DOHH2 (cell line): ENCODE data around the gene VAV2.
A peak's percentile ranks its signal among the peaks of the same experiment; 100 is the strongest.

Source experiments
- H3F3A ChIP-seq: fragments of 200-600 bp; sonication (generic), shearing (Covaris generic); 2 replicates; pipeline ENCODE4 v1.6.0; 2016; ENCODE audit warnings: antibody characterized with exemption, mild to moderate bottlenecking; ENCODE audit not compliant: control insufficient read depth, insufficient read depth
- H3K27ac ChIP-seq: fragments of 200-600 bp; sonication (generic); 2 replicates; pipeline ENCODE4 v1.5.1; 2014; ENCODE audit warnings: low read depth, mild to moderate bottlenecking, low read length, moderate library complexity
- H3K27me3 ChIP-seq: fragments of 200-600 bp; sonication (generic); 2 replicates; pipeline ENCODE4 v1.6.1; 2014; ENCODE audit warnings: mild to moderate bottlenecking, low read length, mixed read lengths; ENCODE audit not compliant: control insufficient read depth
- H3K36me3 ChIP-seq: fragments of 200-600 bp; sonication (generic); 2 replicates; pipeline ENCODE4 v1.6.1; 2014; ENCODE audit warnings: mild to moderate bottlenecking, low read length, moderate library complexity, mixed read lengths; ENCODE audit not compliant: control insufficient read depth
- H3K4me1 ChIP-seq: fragments of 200-600 bp; sonication (generic); 2 replicates; pipeline ENCODE4 v1.6.1; 2014; ENCODE audit warnings: mild to moderate bottlenecking, low read length, mixed read lengths; ENCODE audit not compliant: control insufficient read depth
- H3K4me2 ChIP-seq: fragments of 200-600 bp; sonication (generic); 2 replicates; pipeline ENCODE4 v1.6.0; 2014; ENCODE audit warnings: mild to moderate bottlenecking, low read length, moderate library complexity
- H3K4me3 ChIP-seq: fragments of 200-600 bp; sonication (generic); 2 replicates; pipeline ENCODE4 v1.5.1; 2014; ENCODE audit warnings: mild to moderate bottlenecking, low read length, mixed read lengths
- H3K79me2 ChIP-seq: fragments of 200-600 bp; sonication (generic); 2 replicates; pipeline ENCODE4 v1.6.1; 2014; ENCODE audit warnings: mild to moderate bottlenecking, low read length, mixed read lengths; ENCODE audit not compliant: control insufficient read depth
- H3K9me2 ChIP-seq: fragments of 200-600 bp; sonication (generic); replicated peaks from 2 replicates; pipeline ENCODE4 v1.6.1; 2014; ENCODE audit warnings: mild to moderate bottlenecking, low read length, mixed read lengths; ENCODE audit not compliant: control insufficient read depth
- H3K9me3 ChIP-seq: fragments of 200-600 bp; sonication (generic); 2 replicates; pipeline ENCODE4 v1.6.1; 2014; ENCODE audit warnings: antibody characterized with exemption, low read length, mixed read lengths; ENCODE audit not compliant: control insufficient read depth, insufficient read depth
- H4K20me1 ChIP-seq: fragments of 200-600 bp; sonication (generic); 2 replicates; pipeline ENCODE4 v1.6.0; 2014; ENCODE audit warnings: low read depth, mild to moderate bottlenecking, antibody characterized with exemption, low read length, moderate library complexity; ENCODE audit not compliant: control insufficient read depth, insufficient read depth
- EZH2phosphoT487 ChIP-seq: fragments of 200-600 bp; sonication (generic); IDR thresholded peaks from 2 replicates; pipeline ENCODE4 v1.6.1; 2017; ENCODE audit warnings: borderline replicate concordance, mild to moderate bottlenecking, antibody characterized with exemption, low read length, moderate library complexity, mixed read lengths
- TF ChIP-seq, protein P1 (sequence below): fragments of 200-600 bp; sonication (generic); IDR thresholded peaks from one replicate; pipeline ENCODE4 v1.5.1; 2014; ENCODE audit warnings: antibody characterized with exemption, mild to moderate bottlenecking, low read depth, low read length; ENCODE audit not compliant: poor library complexity, severe bottlenecking

The VAV2 gene

DNA sequence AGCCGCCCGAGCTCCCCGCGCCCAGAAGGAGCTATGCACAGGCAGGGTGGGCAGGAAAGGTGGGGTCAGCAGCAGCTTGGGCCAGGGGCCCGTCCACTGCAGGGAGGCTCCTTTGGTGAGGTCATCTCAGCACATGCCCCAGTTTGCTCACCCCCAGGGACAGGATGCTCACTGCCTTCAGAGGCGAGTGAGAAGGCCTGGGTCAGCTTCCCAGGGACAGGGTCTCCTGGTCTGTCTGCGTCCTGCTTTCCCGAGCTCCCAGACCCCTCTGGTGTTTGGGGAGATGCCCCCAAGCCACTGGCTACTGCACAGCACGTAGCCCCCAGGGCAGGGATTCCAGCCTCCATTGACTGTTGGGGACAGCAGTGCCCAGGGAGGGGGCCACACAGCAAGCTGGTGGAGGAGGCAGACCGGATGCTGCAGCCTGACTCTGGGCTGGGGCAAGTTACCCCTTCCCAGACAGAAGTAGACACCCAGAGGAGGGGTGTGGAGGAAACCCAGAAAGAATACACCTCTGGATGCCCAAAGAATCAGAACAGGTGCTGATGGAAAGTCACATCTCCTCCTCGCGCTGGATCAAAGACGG, 253.4 kb downstream of the VAV2 start:
- H3K4me1 ChIP-seq, result peaks cover 26% of the 10 kb centered on the region
- no peaks in the 10 kb centered on the region for H3K9me2 ChIP-seq
- no peak overlapping the region; the same call in 1 of the 2 replicates for H3K4me3 ChIP-seq
- H3K36me3 ChIP-seq, result no peaks in the 10 kb centered on the region
- H3K27me3 ChIP-seq, result peaks cover 41% of the 10 kb centered on the region
- H3K27ac ChIP-seq, result no peak overlapping the region
- H3K9me3 ChIP-seq, result no peaks in the 10 kb centered on the region
- 0 out of 2 replicates have a peak, but pooled peaks cover 3% of the 10 kb centered on the region for H4K20me1 ChIP-seq
- no peaks in the 10 kb centered on the region for H3K79me2 ChIP-seq
- H3K4me2 ChIP-seq, result peak overlapping the region; percentile 63
- H3F3A ChIP-seq, result no peaks in the 10 kb centered on the region
- no peak for TF ChIP-seq EZH2phosphoT487
- TF ChIP-seq, protein P1, sequence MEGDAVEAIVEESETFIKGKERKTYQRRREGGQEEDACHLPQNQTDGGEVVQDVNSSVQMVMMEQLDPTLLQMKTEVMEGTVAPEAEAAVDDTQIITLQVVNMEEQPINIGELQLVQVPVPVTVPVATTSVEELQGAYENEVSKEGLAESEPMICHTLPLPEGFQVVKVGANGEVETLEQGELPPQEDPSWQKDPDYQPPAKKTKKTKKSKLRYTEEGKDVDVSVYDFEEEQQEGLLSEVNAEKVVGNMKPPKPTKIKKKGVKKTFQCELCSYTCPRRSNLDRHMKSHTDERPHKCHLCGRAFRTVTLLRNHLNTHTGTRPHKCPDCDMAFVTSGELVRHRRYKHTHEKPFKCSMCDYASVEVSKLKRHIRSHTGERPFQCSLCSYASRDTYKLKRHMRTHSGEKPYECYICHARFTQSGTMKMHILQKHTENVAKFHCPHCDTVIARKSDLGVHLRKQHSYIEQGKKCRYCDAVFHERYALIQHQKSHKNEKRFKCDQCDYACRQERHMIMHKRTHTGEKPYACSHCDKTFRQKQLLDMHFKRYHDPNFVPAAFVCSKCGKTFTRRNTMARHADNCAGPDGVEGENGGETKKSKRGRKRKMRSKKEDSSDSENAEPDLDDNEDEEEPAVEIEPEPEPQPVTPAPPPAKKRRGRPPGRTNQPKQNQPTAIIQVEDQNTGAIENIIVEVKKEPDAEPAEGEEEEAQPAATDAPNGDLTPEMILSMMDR, result no peak

DNA sequence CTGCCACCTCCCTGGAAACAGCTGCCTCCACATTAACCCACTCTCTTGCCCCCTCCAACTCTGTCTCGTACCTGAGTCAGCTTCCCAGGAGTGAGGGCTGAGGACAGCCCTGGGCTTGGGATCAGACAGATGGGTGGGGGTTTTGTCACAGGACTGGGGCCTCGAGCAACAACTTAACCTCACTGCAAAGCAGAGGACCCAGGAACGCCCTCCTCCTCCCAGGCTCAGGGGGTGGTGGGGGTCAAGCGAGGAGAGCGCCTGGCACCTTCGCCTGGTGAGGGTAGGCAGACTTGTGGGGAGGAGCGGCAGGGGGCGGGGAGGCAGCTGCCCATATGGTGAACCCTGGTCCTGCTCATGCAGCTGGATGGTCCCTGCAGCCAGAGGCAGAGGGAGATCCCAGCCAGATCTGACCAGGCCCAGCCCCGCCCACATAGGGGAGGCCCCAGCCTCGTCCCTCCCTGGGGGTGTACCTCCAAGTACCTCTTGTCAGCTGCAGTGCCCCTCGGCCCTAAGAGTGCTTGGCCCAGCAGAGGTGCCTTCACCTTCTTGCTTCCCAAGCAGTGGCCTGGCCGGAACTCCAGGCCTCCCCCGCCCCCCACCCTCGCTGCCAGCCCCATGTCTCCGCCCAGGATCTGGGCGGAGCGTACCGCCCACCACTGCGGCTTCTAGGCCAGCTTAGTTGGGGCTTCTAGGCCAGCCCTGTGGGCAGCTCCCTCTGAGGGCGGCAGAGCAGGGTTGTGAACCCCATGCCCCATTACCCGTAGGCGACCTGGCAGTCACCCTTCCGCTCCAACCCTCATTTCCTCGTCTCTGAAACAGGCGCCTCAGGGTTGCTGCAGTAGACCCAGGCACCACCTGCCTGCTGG, 254.1 kb downstream of the VAV2 start, which contains the start of gene SARDH:
TSS of gene SARDH (minus strand) at position 579 of the 866 bp plus-strand sequence. CDS start 4,179 bp downstream, outside the sequence.
- Histone ChIP-seq H3K27me3 (peaks cover 41% of the 10 kb centered on the region), H3K9me3 (no peaks in the 10 kb centered on the region), H3K4me1 (peaks cover 26% of the 10 kb centered on the region), H3K27ac (no peak within 1 kb of the TSS), H4K20me1 (0 out of 2 replicates have a peak, but pooled peaks cover 3% of the 10 kb centered on the region), H3K79me2 (no peaks in the 10 kb centered on the region), H3K4me3 (peak within 1 kb of the TSS; percentile 47), H3K9me2 (no peaks in the 10 kb centered on the region), H3F3A (no peaks in the 10 kb centered on the region), H3K4me2 (peak within 1 kb of the TSS; percentile 63), H3K36me3 (no peaks in the 10 kb centered on the region)
- TF ChIP-seq, protein P1, result no peak
- TF ChIP-seq EZH2phosphoT487, result no peak

DNA sequence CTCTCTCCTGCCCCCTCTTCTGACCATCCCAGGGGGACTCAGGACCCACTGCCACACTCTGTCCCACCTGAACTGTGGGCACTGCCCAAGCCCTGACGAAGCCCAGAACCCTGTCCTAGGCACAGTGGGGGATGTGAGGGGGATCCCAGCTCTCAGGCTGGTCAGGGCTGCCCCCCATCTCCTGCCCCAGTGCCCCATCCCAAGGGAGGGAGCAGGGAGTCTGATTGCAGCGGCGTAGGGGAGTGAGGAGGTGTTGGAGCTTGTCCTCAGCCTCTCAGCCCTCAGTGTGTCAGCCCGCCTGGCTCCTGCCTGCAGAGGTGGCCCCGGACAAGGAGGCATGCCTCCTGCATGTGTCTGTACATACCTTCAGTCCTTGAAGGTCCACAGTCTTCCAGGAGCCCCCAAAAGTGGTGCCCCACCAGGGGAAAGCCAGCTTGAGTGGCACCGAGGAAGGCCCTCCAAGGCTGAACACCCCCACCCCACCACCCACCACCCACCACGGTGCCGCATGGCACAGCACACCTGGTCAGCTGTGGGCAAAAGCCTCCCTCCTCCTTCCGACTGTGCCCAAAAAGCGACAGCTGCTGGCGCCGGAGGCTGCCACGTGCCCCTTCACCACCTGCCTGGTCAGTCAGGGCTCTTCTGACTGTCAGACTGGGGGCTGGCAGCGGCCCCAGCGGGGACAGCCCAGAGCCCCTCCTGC, 254.9 kb downstream of the VAV2 start:
- Histone ChIP-seq H3K27ac (no peak overlapping the region), H3K4me1 (peaks cover 26% of the 10 kb centered on the region), H3K4me2 (no peak overlapping the region)

More for the DNA sequence above, 254.9 kb downstream of the VAV2 start:
- H4K20me1 ChIP-seq, result 0 out of 2 replicates have a peak, but pooled peaks cover 3% of the 10 kb centered on the region
- no peaks in the 10 kb centered on the region for H3K9me3 ChIP-seq
- H3F3A ChIP-seq, result no peaks in the 10 kb centered on the region
- H3K4me3 ChIP-seq, result no peak overlapping the region
- H3K79me2 ChIP-seq, result no peaks in the 10 kb centered on the region
- H3K36me3 ChIP-seq, result no peaks in the 10 kb centered on the region
- TF ChIP-seq EZH2phosphoT487, result no peak
- TF ChIP-seq, protein P1, result no peak
- H3K9me2 ChIP-seq, result no peaks in the 10 kb centered on the region
- peaks cover 41% of the 10 kb centered on the region for H3K27me3 ChIP-seq
